Caki2 (cell line): Measurements from ENCODE around the gene LCOR. TPM values are rescaled to one million over a fixed set of nuclear protein-coding genes. Genes with fewer than 3 reads are reported as not detected.
"Not testable (repeated sequence)": the region's sequence is repeated elsewhere in the genome, so short reads cannot be mapped to it uniquely, and the experiment has no call there.

Source experiments
- DNase-seq: peaks from one replicate; pipeline ENCODE4 v3.0.0-alpha.2; 2015; ENCODE audit warnings: low read depth
- in situ Hi-C: cut with HindIII; loops from 2 replicates; pipeline ENCODE4 v1.10.0; 2016; ENCODE audit warnings: low sequenced_read_pairs, low pct_unique_long_range_greater_than_20kb, mixed read lengths
- total RNA-seq: library from RNA; depleted of rRNA; stranded (reverse); fragments of >200 nt; shearing (Covaris generic); gene quantifications from 2 replicates; pipeline ENCODE4 v1.2.3, GENCODE V29; 2014; ENCODE audit warnings: low replicate concordance

Gene LCOR
- total RNA-seq, 1 experiment from 2014 or later: 9.7 TPM

- in situ Hi-C loops: no loop called here
- peak; percentile 38 for DNase-seq
These were observed 1.3 kb downstream of the LCOR start for GRCh38 chr10:96833220-96834001.

- in situ Hi-C loops: no loop called here
- DNase-seq: no peak
These were observed 2.0 kb downstream of the LCOR start for GRCh38 chr10:96834120-96834519.

- no peak for DNase-seq
- in situ Hi-C loops: no loop called here
These were observed 3.8 kb downstream of the LCOR start for GRCh38 chr10:96835899-96836298.

- in situ Hi-C loops: no loop called here
- no peak for DNase-seq
These were observed 6.4 kb downstream of the LCOR start for GRCh38 chr10:96838529-96838928.

- peak; percentile 56 for DNase-seq
- in situ Hi-C loops: no loop called here
These were observed 8.9 kb downstream of the LCOR start for GRCh38 chr10:96840841-96841518.

GRCh38 chr10:96842896-96843723, 11.0 kb downstream of the LCOR start:
- in situ Hi-C loops: no loop called here

GRCh38 chr10:96843823-96844222, 11.7 kb downstream of the LCOR start:
- in situ Hi-C loops: no loop called here
- no peak for DNase-seq

More at GRCh38 chr10:96842896-96843723, 11.0 kb downstream of the LCOR start:
- DNase-seq: peak; percentile 38

GRCh38 chr10:96846395-96846794, 14.3 kb downstream of the LCOR start:
- DNase-seq: no peak
- in situ Hi-C loops: no loop called here

GRCh38 chr10:96846926-96847325, 14.8 kb downstream of the LCOR start:
- in situ Hi-C loops: no loop called here

GRCh38 chr10:96847356-96847755, 15.3 kb downstream of the LCOR start:
- DNase-seq, in situ Hi-C loops: not testable (repeated sequence)

More at GRCh38 chr10:96846926-96847325, 14.8 kb downstream of the LCOR start:
- DNase-seq: no peak

GRCh38 chr10:96850113-96850512, 18.0 kb downstream of the LCOR start:
- in situ Hi-C loops: no loop called here
- DNase-seq: no peak

GRCh38 chr10:96850825-96851224, 18.7 kb downstream of the LCOR start:
- DNase-seq: no peak
- in situ Hi-C loops: no loop called here

GRCh38 chr10:96851281-96851680, 19.2 kb downstream of the LCOR start:
- DNase-seq: no peak
- in situ Hi-C loops: no loop called here

- in situ Hi-C loops: no loop called here
- DNase-seq: no peak
These were observed 24.2 kb downstream of the LCOR start for GRCh38 chr10:96856317-96856716.

- in situ Hi-C loops: no loop called here
- DNase-seq: no peak
These were observed 25.4 kb downstream of the LCOR start for GRCh38 chr10:96857301-96858012.

GRCh38 chr10:96858038-96858705, 26.1 kb downstream of the LCOR start:
- in situ Hi-C loops: no loop called here
- DNase-seq: no peak

- DNase-seq: no peak
- in situ Hi-C loops: no loop called here
These were observed 26.6 kb downstream of the LCOR start for GRCh38 chr10:96858706-96859050.
